ENCODE results near the gene ASIC4. TPM values are rescaled to one million over a fixed set of nuclear protein-coding genes. Genes with fewer than 3 reads are reported as not detected.

ASIC4 gene
- total and polyA plus RNA-seq, 2 of the 13 experiments (the other 11 are each of a cell fraction or from before 2014, with no cell fraction given) = 0.03 TPM; not detected in 1

DNA sequence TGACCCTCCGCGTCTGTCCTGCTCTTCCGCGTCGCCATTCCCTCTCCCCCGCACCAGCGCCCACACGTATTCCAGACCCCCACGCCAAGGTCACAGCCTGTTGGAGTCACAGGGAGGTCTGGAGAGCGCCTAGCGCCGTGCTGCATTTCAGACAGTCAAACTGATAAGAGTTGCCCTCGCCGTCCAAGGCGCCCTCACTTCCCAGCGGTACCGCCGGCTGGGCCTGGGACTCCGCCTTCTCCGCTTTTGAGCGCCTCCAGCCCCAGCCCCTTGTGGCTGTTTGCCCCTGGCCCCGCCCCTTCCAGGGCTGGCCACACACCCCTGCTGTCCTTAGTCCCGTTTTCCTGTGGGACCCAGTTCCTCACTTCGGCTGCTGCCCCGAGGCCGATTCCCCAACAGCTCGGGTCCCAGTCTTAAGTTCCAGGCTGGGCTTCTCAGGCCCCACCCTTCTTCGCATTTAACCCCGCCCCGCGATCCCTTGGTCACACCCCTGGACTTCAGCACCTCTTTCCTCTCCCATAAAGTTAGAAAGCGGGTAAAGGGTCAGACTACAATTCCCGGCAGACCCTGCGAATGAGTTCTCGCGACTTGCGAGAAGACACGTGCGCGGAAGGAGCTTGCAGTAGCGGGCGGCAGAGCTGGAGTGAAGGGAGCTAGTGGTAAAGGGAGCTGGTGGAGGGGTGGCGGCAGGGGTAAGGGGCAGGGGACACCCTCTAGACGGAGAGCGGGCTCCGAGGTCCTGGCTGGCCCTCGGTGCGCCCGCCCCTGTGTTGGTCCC, 15.8 kb upstream of the ASIC4 start, which contains the start of gene GMPPA (continued):
- TF ChIP-seq EP300 (IDR thresholded peaks at IDR 0.05; ENCODE audit: low read depth in 2 of 2, low read length in 2 of 2) (peak in 1 of 2 experiments; percentile 7; a peak in 2 of 4 replicates), EP300 (CRISPR knock-in tag; IDR thresholded peaks at IDR 0.05; ENCODE audit: borderline replicate concordance) (no peak), MAZ (IDR thresholded peaks at IDR 0.05; ENCODE audit: borderline replicate concordance, low read depth, low read length) (peak; percentile 19; the same call in 1 of the 2 replicates), MAZ (CRISPR knock-in tag; IDR thresholded peaks at IDR 0.05; ENCODE audit: low read depth) (no peak), PHF21A (CRISPR knock-in tag; IDR thresholded peaks at IDR 0.05) (peak; percentile 80; the same call in 1 of the 2 replicates), HOXD1 (CRISPR knock-in tag; IDR thresholded peaks at IDR 0.05) (peak; percentile 36), ZNF143 (CRISPR knock-in tag; IDR thresholded peaks at IDR 0.05) (peak; percentile 94), CAMTA2 (CRISPR knock-in tag; IDR thresholded peaks at IDR 0.05; ENCODE audit: borderline replicate concordance) (peak; percentile 92), ZNF775 (CRISPR knock-in tag; IDR thresholded peaks at IDR 0.05; ENCODE audit: borderline replicate concordance) (no peak), CHCHD3 (CRISPR knock-in tag; IDR thresholded peaks at IDR 0.05) (0 out of 2 replicates have a peak, but pooled peaks have one; percentile 61), THAP11 (CRISPR knock-in tag; IDR thresholded peaks at IDR 0.05) (peak; percentile 98), ZNF335 (CRISPR knock-in tag; IDR thresholded peaks at IDR 0.05) (peak; percentile 36; the same call in 1 of the 2 replicates), ZNF556 (CRISPR knock-in tag; IDR thresholded peaks at IDR 0.05; ENCODE audit: borderline replicate concordance) (peak; percentile 26; the same call in 1 of the 2 replicates), ZNF749 (CRISPR knock-in tag; IDR thresholded peaks at IDR 0.05; ENCODE audit: borderline replicate concordance) (peak; percentile 59; the same call in 1 of the 2 replicates), ZNF547 (CRISPR knock-in tag; IDR thresholded peaks at IDR 0.05) (peak; percentile 23; the same call in 1 of the 2 replicates), ZNF652 (CRISPR knock-in tag; IDR thresholded peaks at IDR 0.05; ENCODE audit: borderline replicate concordance, low read depth) (0 out of 2 replicates have a peak, but pooled peaks have one; percentile 8)
- TF ChIP-seq, protein P1, sequence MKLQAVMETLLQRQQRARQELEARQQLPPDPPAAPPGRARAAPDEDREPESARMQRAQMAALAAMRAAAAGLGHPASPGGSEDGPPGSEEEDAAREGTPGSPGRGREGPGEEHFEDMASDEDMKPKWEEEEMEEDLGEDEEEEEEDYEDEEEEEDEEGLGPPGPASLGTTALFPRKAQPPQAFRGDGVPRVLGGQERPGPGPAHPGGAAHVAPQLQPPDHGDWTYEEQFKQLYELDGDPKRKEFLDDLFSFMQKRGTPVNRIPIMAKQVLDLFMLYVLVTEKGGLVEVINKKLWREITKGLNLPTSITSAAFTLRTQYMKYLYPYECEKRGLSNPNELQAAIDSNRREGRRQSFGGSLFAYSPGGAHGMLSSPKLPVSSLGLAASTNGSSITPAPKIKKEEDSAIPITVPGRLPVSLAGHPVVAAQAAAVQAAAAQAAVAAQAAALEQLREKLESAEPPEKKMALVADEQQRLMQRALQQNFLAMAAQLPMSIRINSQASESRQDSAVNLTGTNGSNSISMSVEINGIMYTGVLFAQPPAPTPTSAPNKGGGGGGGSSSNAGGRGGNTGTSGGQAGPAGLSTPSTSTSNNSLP (IDR thresholded peaks at IDR 0.05; ENCODE audit: low read depth, low read length) = peak; percentile 42; the same call in 1 of the 2 replicates
- TF ChIP-seq, protein P2, sequence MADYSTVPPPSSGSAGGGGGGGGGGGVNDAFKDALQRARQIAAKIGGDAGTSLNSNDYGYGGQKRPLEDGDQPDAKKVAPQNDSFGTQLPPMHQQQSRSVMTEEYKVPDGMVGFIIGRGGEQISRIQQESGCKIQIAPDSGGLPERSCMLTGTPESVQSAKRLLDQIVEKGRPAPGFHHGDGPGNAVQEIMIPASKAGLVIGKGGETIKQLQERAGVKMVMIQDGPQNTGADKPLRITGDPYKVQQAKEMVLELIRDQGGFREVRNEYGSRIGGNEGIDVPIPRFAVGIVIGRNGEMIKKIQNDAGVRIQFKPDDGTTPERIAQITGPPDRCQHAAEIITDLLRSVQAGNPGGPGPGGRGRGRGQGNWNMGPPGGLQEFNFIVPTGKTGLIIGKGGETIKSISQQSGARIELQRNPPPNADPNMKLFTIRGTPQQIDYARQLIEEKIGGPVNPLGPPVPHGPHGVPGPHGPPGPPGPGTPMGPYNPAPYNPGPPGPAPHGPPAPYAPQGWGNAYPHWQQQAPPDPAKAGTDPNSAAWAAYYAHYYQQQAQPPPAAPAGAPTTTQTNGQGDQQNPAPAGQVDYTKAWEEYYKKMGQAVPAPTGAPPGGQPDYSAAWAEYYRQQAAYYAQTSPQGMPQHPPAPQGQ (CRISPR knock-in tag; IDR thresholded peaks at IDR 0.05; ENCODE audit: borderline replicate concordance) = no peak
- TF ChIP-seq, protein P3, sequence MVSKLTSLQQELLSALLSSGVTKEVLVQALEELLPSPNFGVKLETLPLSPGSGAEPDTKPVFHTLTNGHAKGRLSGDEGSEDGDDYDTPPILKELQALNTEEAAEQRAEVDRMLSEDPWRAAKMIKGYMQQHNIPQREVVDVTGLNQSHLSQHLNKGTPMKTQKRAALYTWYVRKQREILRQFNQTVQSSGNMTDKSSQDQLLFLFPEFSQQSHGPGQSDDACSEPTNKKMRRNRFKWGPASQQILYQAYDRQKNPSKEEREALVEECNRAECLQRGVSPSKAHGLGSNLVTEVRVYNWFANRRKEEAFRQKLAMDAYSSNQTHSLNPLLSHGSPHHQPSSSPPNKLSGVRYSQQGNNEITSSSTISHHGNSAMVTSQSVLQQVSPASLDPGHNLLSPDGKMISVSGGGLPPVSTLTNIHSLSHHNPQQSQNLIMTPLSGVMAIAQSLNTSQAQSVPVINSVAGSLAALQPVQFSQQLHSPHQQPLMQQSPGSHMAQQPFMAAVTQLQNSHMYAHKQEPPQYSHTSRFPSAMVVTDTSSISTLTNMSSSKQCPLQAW (CRISPR knock-in tag; IDR thresholded peaks at IDR 0.05) = peak; percentile 97
- TF ChIP-seq, protein P4, sequence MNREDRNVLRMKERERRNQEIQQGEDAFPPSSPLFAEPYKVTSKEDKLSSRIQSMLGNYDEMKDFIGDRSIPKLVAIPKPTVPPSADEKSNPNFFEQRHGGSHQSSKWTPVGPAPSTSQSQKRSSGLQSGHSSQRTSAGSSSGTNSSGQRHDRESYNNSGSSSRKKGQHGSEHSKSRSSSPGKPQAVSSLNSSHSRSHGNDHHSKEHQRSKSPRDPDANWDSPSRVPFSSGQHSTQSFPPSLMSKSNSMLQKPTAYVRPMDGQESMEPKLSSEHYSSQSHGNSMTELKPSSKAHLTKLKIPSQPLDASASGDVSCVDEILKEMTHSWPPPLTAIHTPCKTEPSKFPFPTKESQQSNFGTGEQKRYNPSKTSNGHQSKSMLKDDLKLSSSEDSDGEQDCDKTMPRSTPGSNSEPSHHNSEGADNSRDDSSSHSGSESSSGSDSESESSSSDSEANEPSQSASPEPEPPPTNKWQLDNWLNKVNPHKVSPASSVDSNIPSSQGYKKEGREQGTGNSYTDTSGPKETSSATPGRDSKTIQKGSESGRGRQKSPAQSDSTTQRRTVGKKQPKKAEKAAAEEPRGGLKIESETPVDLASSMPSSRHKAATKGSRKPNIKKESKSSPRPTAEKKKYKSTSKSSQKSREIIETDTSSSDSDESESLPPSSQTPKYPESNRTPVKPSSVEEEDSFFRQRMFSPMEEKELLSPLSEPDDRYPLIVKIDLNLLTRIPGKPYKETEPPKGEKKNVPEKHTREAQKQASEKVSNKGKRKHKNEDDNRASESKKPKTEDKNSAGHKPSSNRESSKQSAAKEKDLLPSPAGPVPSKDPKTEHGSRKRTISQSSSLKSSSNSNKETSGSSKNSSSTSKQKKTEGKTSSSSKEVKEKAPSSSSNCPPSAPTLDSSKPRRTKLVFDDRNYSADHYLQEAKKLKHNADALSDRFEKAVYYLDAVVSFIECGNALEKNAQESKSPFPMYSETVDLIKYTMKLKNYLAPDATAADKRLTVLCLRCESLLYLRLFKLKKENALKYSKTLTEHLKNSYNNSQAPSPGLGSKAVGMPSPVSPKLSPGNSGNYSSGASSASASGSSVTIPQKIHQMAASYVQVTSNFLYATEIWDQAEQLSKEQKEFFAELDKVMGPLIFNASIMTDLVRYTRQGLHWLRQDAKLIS (CRISPR knock-in tag; IDR thresholded peaks at IDR 0.05) = no peak

All from HepG2 (cell line).